Caco-2 (cell line): ENCODE results near the gene SUB1. TPM values are rescaled to one million over a fixed set of nuclear protein-coding genes. Genes with fewer than 3 reads are reported as not detected.

Experiments used
- BruUV-seq: library from RNA; stranded (reverse); fragments of 400-500 nt; replicated peaks from 2 replicates; lab custom pipeline; 2021; lab: Mats Ljungman, UMichigan
- CTCF ChIA-PET: fragments of 300-600 bp; sonication (Branson Sonifier 250); formaldehyde crosslinking; loops from one replicate; lab custom pipeline; 2022; ENCODE audit warnings: antibody characterized with exemption; lab: Charles Lee
- POLR2A ChIA-PET: fragments of 300-600 bp; sonication (Branson Sonifier 250); formaldehyde crosslinking; loops from one replicate; lab custom pipeline; 2022; ENCODE audit warnings: antibody characterized with exemption; lab: Charles Lee
- DNase-seq, 2 experiments: peaks; one replicate each; pipeline versions ENCODE4 v3.0.0 to v3.0.0-alpha.2; 2020 to 2022
- H3K27me3 ChIP-seq: replicated peaks from 2 replicates; pipeline ENCODE4 v1.6.0; 2011; ENCODE audit warnings: low read length; ENCODE audit not compliant: control insufficient read depth, insufficient read depth
- H3K36me3 ChIP-seq: 2 replicates; pipeline ENCODE4 v1.5.1; 2011; ENCODE audit warnings: low read length; ENCODE audit not compliant: control insufficient read depth, insufficient read depth
- H3K4me1 ChIP-seq: fragments of 250-450 bp; sonication (Bioruptor Pico); 2 replicates; pipeline ENCODE4 v1.5.1; 2020; ENCODE audit warnings: mild to moderate bottlenecking
- H3K4me3 ChIP-seq: 2 replicates; pipeline ENCODE4 v1.5.1; 2011; ENCODE audit warnings: low read depth, mild to moderate bottlenecking, control low read depth, low read length
- H3K9me3 ChIP-seq: fragments of 250-450 bp; sonication (Bioruptor Pico); 2 replicates; pipeline ENCODE4 v1.5.1; 2020; ENCODE audit warnings: mild to moderate bottlenecking, moderate library complexity
- H3K27ac Mint-ChIP-seq: one replicate; pipeline ENCODE4 v1.8.0; 2022; ENCODE audit warnings: mixed read lengths; ENCODE audit not compliant: unreplicated experiment
- H3K27me3 Mint-ChIP-seq: one replicate; pipeline ENCODE4 v1.8.0; 2022; ENCODE audit warnings: mixed read lengths; ENCODE audit not compliant: insufficient read depth, unreplicated experiment
- H3K36me3 Mint-ChIP-seq: one replicate; pipeline ENCODE4 v1.8.0; 2022; ENCODE audit warnings: mild to moderate bottlenecking, mixed read lengths; ENCODE audit not compliant: insufficient read depth, unreplicated experiment
- H3K4me1 Mint-ChIP-seq: one replicate; pipeline ENCODE4 v1.8.0; 2022; ENCODE audit warnings: low read depth, mixed read lengths; ENCODE audit not compliant: unreplicated experiment
- H3K4me3 Mint-ChIP-seq: one replicate; pipeline ENCODE4 v1.8.0; 2022; ENCODE audit warnings: mild to moderate bottlenecking, moderate library complexity, mixed read lengths; ENCODE audit not compliant: unreplicated experiment
- H3K9me3 Mint-ChIP-seq: one replicate; pipeline ENCODE4 v1.8.0; 2022; ENCODE audit warnings: mixed read lengths; ENCODE audit not compliant: unreplicated experiment
- intact Hi-C: fragments of 100-400 bp; cut with micrococcal nuclease; formaldehyde crosslinking; loops from one replicate; pipeline ENCODE4 v1.10.0; 2022; ENCODE audit not compliant: unreplicated experiment
- total RNA-seq: library from RNA; stranded (reverse); gene quantifications from 2 replicates; pipeline ENCODE4 v1.2.3, GENCODE V29; 2022
- TF ChIP-seq, protein P1 (sequence below), 2 experiments: fragments of 200-600 bp in 1 of 2; IDR thresholded peaks; 1 replicate in 1 of 2; 2 replicates in 1 of 2; pipeline versions ENCODE4 v1.5.1 to v1.8.0; 2011 to 2022; ENCODE audit warnings: antibody characterized with exemption in 1 of 2, control low read depth in 1 of 2, inconsistent platforms in 1 of 2, low read depth in 1 of 2, low read length in 1 of 2, mild to moderate bottlenecking in 1 of 2, moderate library complexity in 1 of 2; ENCODE audit not compliant: insufficient read depth in 1 of 2, severe bottlenecking in 1 of 2, unreplicated experiment in 1 of 2

The SUB1 gene
- total RNA-seq, 1 experiment from 2014 or later, result 281 TPM

GRCh38 chr5:32604800-32605765 is 19.7 kb downstream of the SUB1 start:
- CTCF ChIA-PET, result no interaction called here
- no peaks in the 10 kb centered on the region for H3K4me1 ChIP-seq
- Mint-ChIP-seq H3K4me1 (no peaks in the 10 kb centered on the region), H3K27me3 (no peaks in the 10 kb centered on the region), H3K36me3 (peaks cover 67% of the 10 kb centered on the region), H3K4me3 (no peak overlapping the region), H3K27ac (peak overlapping the region; percentile 51), H3K9me3 (no peaks in the 10 kb centered on the region)
- POLR2A ChIA-PET, result no interaction called here
- H3K4me3 ChIP-seq, result no peak overlapping the region
- no peaks in the 10 kb centered on the region for H3K27me3 ChIP-seq
- no peak for DNase-seq
- TF ChIP-seq, protein P1, sequence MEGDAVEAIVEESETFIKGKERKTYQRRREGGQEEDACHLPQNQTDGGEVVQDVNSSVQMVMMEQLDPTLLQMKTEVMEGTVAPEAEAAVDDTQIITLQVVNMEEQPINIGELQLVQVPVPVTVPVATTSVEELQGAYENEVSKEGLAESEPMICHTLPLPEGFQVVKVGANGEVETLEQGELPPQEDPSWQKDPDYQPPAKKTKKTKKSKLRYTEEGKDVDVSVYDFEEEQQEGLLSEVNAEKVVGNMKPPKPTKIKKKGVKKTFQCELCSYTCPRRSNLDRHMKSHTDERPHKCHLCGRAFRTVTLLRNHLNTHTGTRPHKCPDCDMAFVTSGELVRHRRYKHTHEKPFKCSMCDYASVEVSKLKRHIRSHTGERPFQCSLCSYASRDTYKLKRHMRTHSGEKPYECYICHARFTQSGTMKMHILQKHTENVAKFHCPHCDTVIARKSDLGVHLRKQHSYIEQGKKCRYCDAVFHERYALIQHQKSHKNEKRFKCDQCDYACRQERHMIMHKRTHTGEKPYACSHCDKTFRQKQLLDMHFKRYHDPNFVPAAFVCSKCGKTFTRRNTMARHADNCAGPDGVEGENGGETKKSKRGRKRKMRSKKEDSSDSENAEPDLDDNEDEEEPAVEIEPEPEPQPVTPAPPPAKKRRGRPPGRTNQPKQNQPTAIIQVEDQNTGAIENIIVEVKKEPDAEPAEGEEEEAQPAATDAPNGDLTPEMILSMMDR (IDR thresholded peaks at IDR 0.05; ENCODE audit: insufficient read depth in 1 of 2, low read depth in 1 of 2, low read length in 1 of 2, severe bottlenecking in 1 of 2, unreplicated experiment in 1 of 2), result no peak
- BruUV-seq, result no TSS peak
- no peaks in the 10 kb centered on the region for H3K9me3 ChIP-seq
- intact Hi-C loops, result no loop called here
- peaks cover under 1% of the 10 kb centered on the region; the same call in 1 of the 2 replicates for H3K36me3 ChIP-seq

- Histone ChIP-seq H3K9me3 (no peaks in the 10 kb centered on the region), H3K27me3 (no peaks in the 10 kb centered on the region), H3K36me3 (no peaks in the 10 kb centered on the region), H3K4me1 (no peaks in the 10 kb centered on the region), H3K4me3 (no peak overlapping the region)
- DNase-seq, result no peak
- Mint-ChIP-seq H3K27me3 (no peaks in the 10 kb centered on the region), H3K4me3 (no peak overlapping the region), H3K36me3 (peaks cover 60% of the 10 kb centered on the region), H3K4me1 (no peaks in the 10 kb centered on the region), H3K27ac (peak overlapping the region; percentile 51), H3K9me3 (no peaks in the 10 kb centered on the region)
- CTCF ChIA-PET, result no interaction called here
- no TSS peak for BruUV-seq
- TF ChIP-seq, protein P1 (IDR thresholded peaks at IDR 0.05; ENCODE audit: insufficient read depth in 1 of 2, low read depth in 1 of 2, low read length in 1 of 2, severe bottlenecking in 1 of 2, unreplicated experiment in 1 of 2), result no peak
- POLR2A ChIA-PET, result no interaction called here
- intact Hi-C loops, result no loop called here
Measured at GRCh38 chr5:32605766-32606152, 20.4 kb downstream of the SUB1 start.

DNA sequence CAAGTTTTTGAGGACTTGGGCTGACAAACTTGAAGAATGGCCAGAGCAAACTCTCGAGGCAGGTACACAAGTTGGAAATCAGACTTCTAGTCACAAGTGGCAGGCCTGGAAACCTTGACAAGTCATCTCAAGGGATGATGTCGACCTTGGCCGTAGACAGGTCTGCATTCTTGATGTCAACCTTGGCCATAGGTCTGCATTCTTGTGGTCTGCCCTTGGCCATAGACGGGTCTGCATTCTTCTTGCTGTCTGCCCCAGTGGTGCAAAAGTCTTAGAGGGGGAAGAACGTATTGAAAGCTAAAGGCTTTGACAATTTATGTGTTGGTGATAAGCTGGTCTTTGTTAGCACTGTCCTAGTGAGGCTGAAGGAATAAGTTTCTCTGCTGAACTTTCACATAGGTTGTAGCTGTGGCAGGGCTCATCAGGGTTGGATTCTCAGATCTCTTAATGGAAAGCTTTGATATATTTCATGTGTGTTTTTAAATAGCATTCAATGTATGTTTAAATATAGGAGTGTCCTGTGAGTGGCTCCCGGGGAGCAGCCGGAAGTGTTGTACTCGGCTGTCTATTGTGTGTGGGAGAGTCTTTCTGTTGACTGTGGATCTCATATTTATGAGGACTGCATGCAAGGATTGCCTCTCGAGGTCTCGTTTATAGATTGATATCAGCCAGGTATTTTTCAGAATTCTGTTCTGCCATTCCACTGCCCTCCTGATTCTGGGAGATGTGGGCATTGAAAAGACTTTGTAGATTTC is 27.0 kb downstream of the SUB1 start:
- Mint-ChIP-seq H3K4me3 (no peak overlapping the region), H3K27me3 (no peaks in the 10 kb centered on the region), H3K4me1 (no peaks in the 10 kb centered on the region), H3K36me3 (peaks cover 5% of the 10 kb centered on the region), H3K9me3 (no peaks in the 10 kb centered on the region), H3K27ac (no peak overlapping the region)
- intact Hi-C loops, result loop anchor here (2.0 to 10.0 kb wide), 5 partner anchors 220 to 810 kb away; no protein-coding TSS in a partner anchor
- no peak for DNase-seq
- Histone ChIP-seq H3K27me3 (no peaks in the 10 kb centered on the region), H3K4me3 (no peak overlapping the region), H3K4me1 (no peaks in the 10 kb centered on the region), H3K36me3 (no peaks in the 10 kb centered on the region), H3K9me3 (no peaks in the 10 kb centered on the region)
- no TSS peak for BruUV-seq
- ChIA-PET POLR2A (no interaction called here), CTCF (interaction anchor here (0.6 to 2.3 kb wide), 2 partner anchors 122 to 841 kb away, joined by 5 to 8 read pairs; no protein-coding TSS in a partner anchor)
- TF ChIP-seq, protein P1 (IDR thresholded peaks at IDR 0.05; ENCODE audit: insufficient read depth in 1 of 2, low read depth in 1 of 2, low read length in 1 of 2, severe bottlenecking in 1 of 2, unreplicated experiment in 1 of 2), result no peak
